Endometrium (tissue), 2 donors: ENCODE measurements around the gene SCN3B.

Experiments
- FAIRE-seq: peaks from 2 replicates; lab custom pipeline; 2012; peaks lifted over from hg19 to GRCh38; lab: Jason Lieb, UNC
- donor health status: control.
- donor health status: control.

SCN3B gene

GRCh38 chr11:123594921-123595320, 59.5 kb downstream of the SCN3B start:
- FAIRE-seq, result no peak

GRCh38 chr11:123594188-123594901, 60.1 kb downstream of the SCN3B start:
- FAIRE-seq, result no peak

- FAIRE-seq, result no peak
These were observed 60.9 kb downstream of the SCN3B start for GRCh38 chr11:123593570-123593969.

- FAIRE-seq, result no peak
These were observed 64.0 kb downstream of the SCN3B start for GRCh38 chr11:123590296-123590912.

GRCh38 chr11:123588864-123589262, 65.6 kb downstream of the SCN3B start:
- FAIRE-seq, result no peak

- FAIRE-seq, result no peak
These were observed 66.1 kb downstream of the SCN3B start for GRCh38 chr11:123588117-123588863.

- FAIRE-seq, result no peak
These were observed 66.9 kb downstream of the SCN3B start for GRCh38 chr11:123587559-123587958.

GRCh38 chr11:123587044-123587443, 67.4 kb downstream of the SCN3B start:
- FAIRE-seq, result no peak

GRCh38 chr11:123586568-123586967, 67.9 kb downstream of the SCN3B start:
- FAIRE-seq, result no peak

GRCh38 chr11:123585706-123586105, 68.7 kb downstream of the SCN3B start:
- no peak for FAIRE-seq

GRCh38 chr11:123585206-123585605, 69.2 kb downstream of the SCN3B start:
- FAIRE-seq, result no peak

GRCh38 chr11:123584737-123585136, 69.7 kb downstream of the SCN3B start:
- FAIRE-seq, result no peak

- no peak for FAIRE-seq
These were observed 70.2 kb downstream of the SCN3B start for GRCh38 chr11:123584186-123584585.

GRCh38 chr11:123582992-123583504, 71.4 kb downstream of the SCN3B start:
- FAIRE-seq, result no peak

GRCh38 chr11:123581651-123582399, 72.6 kb downstream of the SCN3B start:
- FAIRE-seq, result no peak

GRCh38 chr11:123580557-123581275, 73.7 kb downstream of the SCN3B start:
- no peak for FAIRE-seq

- no peak for FAIRE-seq
These were observed 74.3 kb downstream of the SCN3B start for GRCh38 chr11:123580137-123580536.

- no peak for FAIRE-seq
These were observed 75.0 kb downstream of the SCN3B start for GRCh38 chr11:123579482-123579812.
